Left kidney (tissue), 2 donors: ENCODE data around the gene LRRC1. TPM values are rescaled to one million over a fixed set of nuclear protein-coding genes. Genes with fewer than 3 reads are reported as not detected.

Source experiments
- DNase-seq: peaks from one replicate; pipeline ENCODE4 v3.0.0-alpha.2; 2013
- polyA plus RNA-seq: library from polyadenylated mRNA; unstranded; fragments of 120-200 nt; gene quantifications from one replicate; pipeline ENCODE4 v1.2.1, GENCODE V29; 2013; ENCODE audit not compliant: insufficient read length

The LRRC1 gene
- polyA plus RNA-seq, 1 donor = 32.2 TPM

DNA sequence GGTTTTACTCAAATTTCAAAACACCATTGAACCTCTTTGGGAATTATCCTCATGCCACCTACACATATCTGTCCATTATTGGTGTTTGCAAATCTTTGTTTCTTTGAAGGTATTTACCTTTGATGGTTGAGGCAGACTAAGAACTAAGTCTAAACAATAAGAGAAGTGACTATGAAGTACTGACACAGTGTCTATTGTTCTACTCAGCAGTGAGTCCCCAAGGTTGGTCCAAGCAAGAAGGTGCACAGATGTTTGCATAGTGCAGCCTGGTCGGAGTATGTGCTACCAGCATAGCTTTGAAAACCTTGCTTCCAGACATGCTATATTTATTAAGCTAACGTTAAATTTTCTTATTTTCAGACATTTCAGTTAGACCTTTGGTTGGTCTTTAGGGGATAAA lies 19.5 kb downstream of the LRRC1 start:
- DNase-seq = no peak

DNA sequence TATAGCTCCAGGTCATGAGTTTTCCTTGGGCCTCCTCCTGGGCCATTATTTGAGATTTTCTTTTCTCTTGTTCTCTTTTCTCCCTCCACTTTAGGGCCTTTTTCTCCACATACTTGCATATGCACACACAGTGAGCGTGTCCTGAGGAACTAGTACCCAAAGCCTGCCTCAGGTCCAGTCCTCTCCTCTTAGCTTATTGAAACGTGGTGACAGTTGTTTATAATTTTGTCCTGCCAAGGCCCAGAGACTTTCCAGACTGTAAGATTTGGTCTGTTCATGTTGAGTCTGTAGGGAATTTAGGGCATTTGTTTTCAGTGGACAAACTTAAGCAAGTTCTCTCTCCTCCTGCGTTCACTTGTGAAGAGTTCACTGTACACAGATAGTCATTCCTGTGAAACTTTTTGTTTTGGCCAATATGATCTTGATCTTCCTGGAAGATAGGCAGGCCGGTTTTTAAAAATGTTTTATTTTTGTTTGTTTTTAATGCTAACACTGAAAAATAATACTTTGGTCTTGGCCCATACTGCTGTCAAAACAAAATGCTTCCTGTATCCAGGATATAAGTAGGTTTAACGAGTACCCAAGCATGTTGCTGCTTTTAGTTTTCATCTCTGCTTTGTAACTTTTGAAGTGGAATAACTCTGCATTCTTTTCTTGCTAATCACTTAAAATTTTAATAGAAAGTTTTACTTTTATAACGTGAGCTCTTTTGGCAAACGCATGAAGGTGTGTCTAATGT lies 20.7 kb downstream of the LRRC1 start:
- no peak for DNase-seq

DNA sequence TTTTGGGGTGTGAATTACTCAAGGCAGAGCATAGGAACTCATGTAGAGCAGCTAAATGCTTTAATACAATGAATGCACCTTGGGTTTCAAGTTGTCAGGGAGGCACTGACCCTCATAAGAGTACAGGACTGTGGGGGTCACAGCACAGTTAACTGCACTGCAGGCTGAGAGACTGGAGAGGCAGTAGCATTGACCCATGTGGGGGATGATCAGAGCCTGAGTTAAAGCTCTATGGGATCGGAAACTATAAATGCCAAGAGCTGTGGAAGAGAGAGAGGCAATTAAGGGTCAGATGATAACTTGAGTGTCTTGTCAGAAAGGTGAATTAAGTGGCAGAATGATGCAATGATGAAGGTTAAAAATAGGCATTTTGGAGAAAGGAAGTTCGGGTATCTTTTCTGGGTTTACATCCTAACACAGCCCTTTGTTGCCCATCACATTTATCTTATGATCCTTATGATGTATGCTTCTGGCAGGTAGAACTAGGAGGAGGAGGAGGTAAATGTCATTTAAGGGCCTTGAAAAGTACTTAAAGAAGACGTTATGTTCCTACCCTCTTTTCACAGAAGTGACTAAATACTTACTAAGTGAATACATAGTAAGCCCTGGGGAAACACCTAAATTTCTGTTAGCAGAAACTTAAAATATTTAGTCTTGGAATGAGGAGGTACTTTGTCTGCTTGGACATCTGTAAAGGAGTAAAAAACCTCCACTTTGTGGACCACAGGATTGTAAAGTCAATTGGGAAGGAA lies 24.2 kb downstream of the LRRC1 start:
- no peak for DNase-seq

DNA sequence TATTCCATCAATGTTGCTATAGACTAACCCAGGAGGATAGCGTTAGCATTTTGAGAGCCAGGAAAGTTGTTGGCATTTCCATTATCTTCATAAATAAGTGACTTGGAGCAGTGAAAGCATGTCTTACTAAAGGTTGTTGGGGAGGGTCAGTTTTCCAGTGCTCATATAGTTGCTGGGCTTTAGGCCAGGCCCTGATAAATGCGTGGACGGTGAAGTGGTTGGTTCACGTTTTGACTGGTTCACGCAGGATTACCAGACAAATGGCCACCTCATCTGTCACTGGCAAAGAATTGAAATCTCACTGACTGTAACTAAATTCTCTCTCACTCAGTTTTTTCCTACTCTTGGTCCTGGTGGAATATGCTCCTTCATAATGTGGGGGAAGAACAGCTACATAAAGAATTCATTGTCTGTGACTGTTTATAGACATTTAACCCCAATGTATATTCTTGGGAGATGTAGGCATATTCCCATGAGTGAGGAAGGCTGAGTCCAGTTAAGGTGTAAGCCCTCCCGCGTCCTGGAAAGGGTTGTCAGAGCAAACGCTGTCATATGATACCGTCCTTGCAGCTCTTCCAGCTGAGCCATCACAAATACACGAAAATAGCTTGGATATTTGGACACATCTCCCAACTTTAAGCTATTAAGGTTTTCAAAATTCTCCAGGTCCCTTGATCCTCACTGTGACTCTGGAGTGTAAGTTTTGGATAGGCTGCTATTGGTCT lies 27.8 kb downstream of the LRRC1 start:
- no peak for DNase-seq

DNA sequence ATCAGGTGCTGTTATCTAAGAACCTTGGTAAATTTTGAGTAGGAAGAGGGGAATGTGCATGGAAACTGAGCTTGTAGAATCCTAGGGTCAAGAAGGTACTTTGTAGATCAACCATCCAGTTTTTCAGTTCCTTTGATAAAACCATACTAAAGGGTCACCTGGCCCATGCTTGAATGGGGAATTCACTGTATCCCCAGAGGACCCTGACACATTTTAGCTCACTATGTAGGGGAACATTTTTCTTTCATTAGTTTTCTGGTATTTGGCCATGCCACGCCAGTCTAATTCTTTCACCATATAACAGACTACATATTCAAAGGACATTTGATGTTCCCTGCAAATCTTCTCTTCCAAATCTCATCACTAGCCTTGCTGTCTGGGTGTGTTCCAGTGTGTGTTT lies 29.9 kb downstream of the LRRC1 start:
- no peak for DNase-seq

DNA sequence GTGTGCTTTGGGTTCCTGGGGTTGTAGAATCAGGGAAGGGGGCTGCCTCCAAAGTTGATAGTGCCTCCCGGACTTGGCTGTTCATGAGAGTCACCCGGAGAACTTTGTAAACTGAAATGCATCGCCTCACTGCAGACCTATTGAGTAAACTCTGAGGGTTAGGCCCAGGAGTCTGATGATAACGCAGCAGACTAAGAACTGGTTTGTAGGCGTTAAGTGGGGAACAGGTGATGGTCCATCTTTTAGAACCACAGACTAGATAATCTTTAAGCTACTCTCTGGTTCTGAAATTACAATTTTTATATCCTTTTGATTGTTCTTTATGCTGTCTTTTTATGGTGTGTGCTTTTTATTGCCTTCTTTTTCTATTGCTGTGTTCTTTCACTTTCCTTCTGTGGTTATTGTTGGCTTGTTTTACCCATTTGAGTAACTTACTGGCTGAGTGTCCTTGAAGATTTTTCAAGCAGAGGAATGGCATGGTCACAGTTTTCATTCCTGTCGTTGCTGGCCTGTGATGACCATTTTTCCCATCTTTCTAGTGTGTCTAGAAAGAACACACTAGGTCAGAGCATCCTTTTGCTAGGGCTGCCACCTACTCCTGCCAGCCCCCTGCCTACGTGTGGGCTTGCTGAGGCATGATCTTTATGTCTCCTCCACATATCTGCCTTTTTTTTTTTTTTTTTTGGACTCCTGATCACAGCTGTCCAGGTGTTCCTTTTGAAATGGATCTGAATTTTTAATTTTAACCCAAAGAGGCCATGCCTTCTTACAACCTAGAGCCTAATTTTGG lies 30.9 kb downstream of the LRRC1 start:
- no peak for DNase-seq

DNA sequence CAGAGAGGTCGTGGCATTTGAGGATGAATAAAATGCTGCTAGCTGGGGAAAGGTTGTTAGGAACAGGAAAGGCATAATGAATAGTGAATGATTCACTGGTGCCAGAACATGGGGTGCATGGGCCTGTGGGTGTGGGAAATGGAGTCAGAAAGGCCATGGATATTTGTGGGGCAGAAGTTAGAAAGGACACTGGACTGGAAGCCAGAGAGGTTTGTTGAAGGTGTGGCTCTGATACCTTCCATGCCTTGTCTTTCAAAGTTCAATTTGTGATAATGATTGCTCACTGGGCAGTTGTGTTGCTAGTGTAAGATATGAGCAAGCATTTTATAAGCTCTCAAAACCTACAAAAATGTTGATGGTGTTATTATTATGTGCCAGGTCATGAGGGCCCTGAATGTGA lies 32.7 kb downstream of the LRRC1 start:
- no peak for DNase-seq

DNA sequence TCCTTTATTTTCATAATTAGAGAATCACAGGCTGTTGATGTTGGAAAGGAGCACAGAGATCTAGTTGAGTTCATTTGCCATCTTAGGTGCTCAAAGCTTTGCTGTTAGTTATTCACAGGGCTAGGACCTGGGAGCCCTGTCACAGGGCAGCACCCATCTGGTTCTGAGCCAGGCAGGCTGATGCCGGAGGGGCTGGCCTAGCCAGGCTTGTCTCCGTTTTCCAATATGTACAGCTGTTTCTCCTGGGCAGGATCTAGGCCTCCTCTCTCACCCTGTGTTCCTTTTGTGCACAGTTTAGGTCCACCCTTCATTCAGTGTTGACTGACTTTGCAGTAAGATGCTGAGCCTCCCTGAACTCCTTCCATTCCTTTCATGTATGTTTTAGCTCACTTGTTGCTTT lies 33.4 kb downstream of the LRRC1 start:
- DNase-seq = no peak

DNA sequence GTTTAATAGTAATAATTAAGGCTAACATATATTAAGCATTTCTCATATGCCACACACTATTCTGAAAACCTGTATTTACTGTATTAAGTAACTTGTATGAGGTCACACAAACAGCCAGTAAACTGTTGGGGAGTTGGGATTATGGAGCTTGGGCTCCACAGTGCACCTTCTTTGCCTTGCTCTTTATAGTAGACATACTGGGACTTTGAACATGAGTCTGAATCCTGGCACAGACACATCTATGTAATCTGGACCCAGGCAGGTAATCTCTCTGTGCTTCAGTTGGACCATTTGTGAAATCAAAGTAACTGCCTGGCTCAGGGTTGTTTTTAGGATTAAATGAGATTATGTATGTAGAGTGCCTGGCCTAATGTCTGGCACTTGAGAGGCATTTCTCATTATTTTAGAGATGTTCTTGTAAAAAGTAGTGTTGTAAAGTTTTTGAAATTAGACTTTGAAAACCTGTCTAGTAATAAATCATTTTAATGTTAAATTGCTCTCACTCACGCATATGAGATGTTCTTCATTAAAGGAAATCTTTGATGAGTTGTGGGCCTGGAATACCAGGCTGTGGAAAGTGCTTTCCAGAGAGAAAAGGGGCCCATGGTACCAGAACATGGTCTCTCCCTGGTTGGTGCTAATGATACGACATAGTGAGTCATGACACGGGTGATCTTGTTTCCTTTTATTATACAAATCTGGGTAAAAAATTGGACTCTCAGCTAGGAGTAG lies 34.3 kb downstream of the LRRC1 start:
- no peak for DNase-seq

DNA sequence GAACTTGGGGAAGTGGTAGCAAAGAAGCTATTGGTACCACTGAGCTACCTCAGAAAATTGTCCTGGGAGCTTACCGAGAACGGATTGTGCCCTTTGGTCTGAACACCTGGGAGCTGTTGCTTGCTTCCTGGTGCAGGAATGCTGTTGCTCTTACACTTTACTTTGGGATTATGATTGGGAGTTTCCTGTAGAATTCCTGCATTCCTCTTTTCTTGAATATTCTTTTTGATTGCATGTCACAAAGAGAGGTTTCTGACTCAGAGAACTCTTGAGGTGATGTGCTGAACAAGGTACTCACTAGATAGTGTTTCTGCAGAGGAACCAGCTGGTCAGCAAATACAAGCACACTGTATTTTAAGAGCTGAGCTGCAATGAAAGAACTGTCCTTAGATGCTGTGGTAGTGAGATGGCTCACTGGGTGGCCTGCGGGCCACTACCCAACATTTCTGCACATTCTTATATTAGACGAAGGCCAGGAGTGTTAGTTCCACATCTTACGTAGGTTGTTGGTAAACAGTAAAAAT lies 35.0 kb downstream of the LRRC1 start:
- DNase-seq = no peak

DNA sequence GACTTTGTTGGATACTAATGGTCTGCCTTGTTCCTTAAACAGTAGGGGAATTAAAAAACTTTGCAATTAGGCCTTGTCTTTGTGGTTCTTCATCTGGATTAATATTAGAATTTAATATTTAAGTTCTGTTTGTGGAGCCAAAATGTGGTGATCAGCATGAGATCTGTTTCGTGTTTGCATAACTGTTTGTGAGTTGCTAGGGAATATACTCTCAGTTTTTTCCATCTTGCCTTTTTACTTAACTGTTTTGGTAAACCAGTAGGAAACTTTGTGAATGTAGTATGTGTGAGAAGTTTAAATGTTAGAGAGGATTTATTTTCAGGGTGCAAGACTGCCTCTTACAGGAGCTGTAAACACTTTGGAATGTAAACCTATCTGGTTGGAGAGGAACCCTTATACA lies 35.6 kb downstream of the LRRC1 start:
- no peak for DNase-seq

DNA sequence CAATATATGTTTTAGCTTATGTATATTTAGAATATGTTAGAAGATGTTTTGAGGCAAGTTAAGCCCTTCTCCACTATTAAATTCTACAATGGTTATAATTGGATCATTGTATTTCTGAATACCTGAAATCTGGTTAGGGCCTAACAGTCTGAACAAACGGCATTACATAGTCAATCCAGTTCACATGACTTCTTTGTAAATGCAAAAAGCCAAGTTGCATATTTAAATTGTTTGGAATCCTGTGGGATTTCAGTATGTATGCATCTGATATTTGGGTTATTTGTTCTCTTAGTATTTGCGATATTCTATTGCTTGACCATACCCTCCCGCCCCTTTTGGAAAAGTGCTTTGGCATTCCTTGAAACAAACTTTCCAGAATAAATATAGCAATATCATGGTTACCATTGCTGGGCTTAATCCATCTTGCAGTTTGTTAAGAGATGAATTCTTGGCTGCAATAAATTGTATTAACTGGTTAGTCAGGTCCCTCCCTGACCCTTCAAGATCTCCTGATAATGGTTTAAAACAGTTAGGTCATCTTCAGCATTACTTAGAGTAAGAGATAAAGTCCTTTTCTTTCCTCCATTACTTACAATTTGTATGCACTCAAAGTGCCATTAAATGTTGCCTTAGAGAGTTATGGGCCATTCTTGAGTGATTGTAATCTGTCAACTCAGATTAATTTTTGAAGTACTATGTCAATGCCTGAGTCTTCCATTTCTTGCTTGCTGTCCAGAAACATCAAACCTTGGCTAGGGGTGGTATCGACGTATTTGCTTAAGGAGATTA lies 36.5 kb downstream of the LRRC1 start:
- DNase-seq = no peak

DNA sequence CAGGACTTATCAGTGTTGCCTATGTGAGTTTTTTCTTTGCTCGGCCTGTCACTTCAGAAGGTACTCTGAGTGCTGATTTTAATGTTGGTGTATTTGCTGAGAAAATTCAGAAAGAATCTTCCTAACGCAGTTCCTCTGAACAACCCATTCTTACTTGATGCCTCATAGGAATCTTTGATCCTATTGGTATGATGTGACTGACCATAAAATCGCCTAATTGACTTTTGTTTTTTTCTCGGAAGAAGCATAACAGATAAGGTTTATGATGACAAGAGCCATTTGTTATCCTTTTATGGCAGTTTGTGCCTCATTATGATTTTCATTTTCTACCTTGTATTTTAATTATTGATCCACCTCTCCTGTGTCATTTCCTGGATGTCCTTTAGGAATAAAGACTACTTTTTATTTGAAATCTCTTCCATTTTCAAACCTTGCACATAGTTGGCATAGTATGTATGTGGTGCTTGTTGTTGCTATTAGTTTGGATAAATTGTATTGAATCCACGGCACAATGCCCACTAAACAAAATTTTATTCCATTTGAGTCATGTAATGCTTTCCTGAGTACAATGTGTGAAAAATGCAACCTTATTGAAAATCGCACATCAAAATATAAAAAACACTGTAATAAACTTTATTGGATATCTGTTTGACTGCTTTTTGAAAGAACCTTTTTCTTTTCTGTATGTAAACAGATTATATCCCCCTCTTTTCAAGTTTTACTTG lies 37.3 kb downstream of the LRRC1 start:
- DNase-seq = no peak

DNA sequence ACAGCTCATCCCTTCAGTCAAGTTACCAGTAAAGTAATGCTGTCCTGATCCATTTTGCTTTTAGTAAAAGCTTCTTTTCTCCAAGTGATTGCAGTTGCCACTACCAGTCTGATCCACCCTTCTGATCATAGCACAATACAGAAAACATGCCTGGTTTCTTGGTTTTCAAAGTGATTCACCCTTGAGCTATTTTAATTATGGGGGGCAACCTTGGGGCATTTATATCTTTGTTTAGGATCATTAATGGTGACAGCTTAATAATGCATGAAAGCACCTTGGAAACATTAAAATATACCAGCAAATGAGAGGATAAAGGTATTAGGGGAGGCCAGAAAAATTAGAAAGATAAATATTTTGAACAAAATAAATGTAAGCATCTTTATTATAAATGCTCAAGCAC lies 38.4 kb downstream of the LRRC1 start:
- no peak for DNase-seq

DNA sequence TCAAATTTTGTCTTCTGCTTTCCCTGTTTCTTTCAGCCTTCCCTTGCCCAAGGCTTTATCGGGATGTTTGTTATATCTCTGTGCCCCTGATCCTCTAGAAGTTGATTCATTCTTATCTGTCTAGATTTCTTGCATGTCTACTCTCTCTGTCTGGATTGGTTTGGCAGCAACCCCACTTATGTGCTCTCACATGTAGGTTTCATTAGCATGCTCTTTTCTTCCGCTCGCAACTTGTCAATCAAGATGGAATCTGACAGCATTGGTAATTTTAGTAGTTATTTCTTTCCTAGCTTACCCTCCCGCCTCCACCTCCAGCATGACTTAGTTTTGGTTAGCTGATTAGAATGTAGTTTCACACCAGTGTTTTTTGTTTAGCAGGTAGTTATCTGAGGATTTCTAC lies 39.3 kb downstream of the LRRC1 start:
- DNase-seq = no peak

DNA sequence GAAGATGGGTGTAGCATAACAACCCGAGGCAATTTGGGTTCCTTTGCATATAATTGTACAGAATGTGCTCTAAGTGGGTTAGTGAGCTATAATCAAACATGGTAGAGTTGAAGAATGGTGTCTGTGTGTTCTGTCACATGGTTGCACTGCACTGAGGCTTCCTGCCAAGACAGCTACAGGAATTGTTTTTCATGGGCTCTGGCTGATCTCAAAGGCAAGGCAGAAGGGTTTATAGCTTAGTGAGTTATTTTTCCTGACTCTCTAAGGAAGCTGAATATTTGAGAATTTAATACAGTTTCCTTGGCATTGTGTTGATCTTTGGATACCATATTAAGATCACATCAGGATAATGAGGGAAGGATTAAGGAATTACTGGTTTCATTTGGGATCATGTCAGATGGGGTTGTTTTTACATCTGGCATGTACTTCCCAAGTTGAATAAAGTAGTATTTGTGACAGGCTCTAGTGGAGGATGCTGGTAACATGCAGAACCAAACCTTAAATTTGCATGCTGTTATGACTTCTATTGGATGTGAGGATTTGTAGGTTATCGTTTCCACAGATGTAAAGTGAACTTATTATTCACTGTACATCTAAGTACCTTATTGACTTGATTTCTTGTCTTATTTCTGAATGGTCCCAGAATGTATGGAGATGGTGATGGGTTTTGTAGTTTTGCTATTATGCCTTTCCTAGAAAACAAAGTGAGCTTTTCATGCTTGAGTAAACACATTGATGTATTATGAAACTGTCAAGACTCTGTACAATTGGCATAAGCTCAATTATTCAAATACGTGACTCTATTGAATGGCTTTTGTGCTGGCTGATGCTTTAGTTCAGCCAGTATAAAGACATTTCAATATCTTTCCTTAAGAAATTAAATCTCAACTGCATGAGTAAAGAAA lies 43.3 kb downstream of the LRRC1 start:
- DNase-seq = no peak

DNA sequence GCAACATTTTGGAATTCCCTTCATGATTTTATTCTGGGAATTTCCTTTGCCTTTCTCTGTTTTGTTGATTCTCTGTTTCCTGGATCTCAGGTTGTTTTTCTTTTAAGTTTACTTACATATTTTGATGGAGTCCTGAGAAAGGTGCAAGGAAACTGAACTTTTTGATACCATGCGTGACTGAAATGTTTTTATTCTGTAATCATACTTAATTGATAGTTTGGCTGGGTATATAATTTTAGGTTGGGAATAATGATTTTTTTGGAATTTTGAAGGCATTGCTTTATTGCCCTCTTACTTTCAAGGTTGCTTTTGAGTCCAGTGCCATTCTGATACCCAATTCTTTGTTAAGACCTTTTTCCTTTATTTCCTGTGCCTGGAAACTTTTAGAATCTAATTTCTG lies 45.2 kb downstream of the LRRC1 start:
- no peak for DNase-seq

DNA sequence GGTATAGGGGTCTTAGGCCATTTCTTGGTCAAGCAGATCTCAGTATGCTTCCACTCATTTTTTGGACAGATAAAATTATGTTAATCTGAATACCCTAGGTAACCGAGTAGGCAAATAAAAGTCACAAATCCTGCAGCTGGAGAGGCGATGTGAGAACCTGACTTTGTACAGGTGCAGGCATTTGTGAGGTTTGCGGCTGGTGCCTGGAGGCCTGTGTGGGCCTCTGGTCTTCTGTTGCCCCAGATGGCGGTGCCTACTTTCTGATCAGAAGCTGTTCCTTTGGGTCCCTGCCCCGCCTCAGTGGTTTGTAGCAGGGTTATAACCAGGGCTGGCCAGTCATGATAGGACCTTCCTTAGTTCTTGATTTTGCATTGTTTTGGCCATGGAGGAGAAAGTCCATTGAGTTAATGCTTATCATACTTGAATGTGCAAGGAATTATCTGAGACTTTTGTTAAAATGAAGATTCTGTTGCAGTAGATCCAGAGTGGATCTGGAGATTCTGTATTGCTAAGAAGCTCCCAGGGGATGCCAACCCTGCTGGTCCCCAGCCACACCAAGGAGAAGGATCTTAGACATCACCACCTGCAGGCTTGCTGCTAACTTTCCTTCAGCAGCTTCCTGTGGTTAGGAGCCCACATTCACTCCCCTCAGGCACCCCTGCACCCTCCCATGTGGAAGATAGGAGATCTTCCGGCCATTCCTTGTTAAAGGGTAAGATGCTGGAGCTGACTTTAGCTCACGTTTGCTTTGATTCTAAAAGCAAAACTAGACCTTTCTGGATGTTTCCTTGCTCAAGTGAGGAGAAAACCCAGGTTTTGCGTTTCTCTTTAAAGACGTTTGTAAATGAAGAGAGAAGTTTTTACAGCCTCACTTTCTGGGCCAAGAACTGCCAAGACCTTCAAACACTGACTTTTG lies 50.7 kb downstream of the LRRC1 start:
- DNase-seq = no peak
